Epithelial cell of proximal tubule (primary cell): Measurements from ENCODE around the gene LRP10. TPM values are rescaled to one million over a fixed set of nuclear protein-coding genes. Genes with fewer than 3 reads are reported as not detected.

Source experiments
- DNase-seq: peaks from one replicate; pipeline ENCODE4 v3.0.0-alpha.2; 2011; ENCODE audit warnings: low read depth
- H3K4me3 ChIP-seq: 2 replicates; pipeline ENCODE4 v1.5.1; 2011; ENCODE audit warnings: low read depth, mild to moderate bottlenecking, low read length
- total RNA-seq: library from RNA; depleted of rRNA; stranded (reverse); fragments of >200 nt; gene quantifications from 2 replicates; pipeline ENCODE4 v1.2.3, GENCODE V29; 2015
- TF ChIP-seq, protein P1 (sequence below): conservative IDR thresholded peaks from 2 replicates; pipeline ENCODE4 v1.5.1; 2012; ENCODE audit warnings: low read depth, mild to moderate bottlenecking, low read length

The LRP10 gene
- total RNA-seq, 1 donor from 2014 or later = 102 TPM

DNA sequence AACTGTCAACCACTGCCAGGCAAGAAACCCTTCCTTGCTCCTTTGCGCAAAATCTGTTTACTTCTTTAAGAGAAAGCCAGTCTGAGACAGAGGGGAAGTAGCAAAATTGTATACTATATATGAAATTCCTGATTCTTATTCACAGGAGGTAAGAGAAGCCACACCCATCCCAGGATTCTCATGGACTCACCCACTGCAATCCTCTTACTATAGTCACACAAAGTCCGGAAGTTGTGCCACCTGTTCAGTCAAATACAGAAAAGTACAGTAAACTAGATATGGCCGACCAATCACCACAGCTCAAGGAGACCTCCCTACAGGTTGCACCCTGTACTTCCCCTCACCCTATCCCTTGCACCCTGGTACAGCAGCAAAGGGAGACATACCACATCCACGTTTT is 54.8 kb downstream of the LRP10 start:
- no peak overlapping the region for H3K4me3 ChIP-seq
- DNase-seq = no peak
- TF ChIP-seq, protein P1, sequence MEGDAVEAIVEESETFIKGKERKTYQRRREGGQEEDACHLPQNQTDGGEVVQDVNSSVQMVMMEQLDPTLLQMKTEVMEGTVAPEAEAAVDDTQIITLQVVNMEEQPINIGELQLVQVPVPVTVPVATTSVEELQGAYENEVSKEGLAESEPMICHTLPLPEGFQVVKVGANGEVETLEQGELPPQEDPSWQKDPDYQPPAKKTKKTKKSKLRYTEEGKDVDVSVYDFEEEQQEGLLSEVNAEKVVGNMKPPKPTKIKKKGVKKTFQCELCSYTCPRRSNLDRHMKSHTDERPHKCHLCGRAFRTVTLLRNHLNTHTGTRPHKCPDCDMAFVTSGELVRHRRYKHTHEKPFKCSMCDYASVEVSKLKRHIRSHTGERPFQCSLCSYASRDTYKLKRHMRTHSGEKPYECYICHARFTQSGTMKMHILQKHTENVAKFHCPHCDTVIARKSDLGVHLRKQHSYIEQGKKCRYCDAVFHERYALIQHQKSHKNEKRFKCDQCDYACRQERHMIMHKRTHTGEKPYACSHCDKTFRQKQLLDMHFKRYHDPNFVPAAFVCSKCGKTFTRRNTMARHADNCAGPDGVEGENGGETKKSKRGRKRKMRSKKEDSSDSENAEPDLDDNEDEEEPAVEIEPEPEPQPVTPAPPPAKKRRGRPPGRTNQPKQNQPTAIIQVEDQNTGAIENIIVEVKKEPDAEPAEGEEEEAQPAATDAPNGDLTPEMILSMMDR = no peak

DNA sequence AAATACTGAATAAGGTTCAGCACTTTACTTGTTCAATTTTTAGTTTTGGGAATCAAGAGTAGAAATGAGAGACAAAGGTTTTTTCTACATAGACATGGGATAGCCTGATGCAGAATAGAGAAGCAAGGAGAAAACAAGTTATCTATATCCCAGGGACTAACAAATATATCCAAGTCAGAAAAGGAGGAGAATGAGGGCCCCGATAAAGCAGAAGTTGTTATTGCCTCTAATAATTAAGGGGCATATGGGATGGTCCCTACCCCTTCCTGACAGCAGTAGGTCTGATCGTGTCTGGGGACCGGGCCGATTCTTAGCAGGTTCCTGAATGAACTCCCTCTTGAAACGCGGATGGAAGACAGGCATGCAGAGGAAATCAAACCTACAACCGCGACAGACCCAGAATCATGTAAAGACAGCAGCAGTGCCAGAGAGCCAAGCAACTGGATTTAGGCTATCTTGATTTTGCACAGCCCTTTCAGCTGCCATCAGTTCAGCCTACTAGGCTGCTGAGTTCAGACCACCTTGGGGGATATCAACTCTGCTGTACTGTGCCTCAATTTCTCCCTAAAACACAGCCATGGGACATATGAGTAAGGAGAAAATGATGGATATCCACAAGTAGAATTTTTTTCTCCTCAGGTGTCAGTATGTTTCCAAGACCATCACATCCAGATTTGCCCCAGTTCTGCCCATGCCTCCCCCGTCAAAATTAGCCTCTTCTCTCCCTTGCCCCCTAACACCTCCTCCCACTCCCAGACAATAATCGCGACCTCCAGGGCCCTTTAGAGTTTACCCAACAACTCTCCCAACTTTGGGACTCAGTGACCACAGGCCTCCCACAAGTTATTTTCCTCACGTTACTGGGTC is 56.9 kb downstream of the LRP10 start:
- DNase-seq = no peak
- peak overlapping the region; percentile 74 for H3K4me3 ChIP-seq
- TF ChIP-seq, protein P1 = no peak

DNA sequence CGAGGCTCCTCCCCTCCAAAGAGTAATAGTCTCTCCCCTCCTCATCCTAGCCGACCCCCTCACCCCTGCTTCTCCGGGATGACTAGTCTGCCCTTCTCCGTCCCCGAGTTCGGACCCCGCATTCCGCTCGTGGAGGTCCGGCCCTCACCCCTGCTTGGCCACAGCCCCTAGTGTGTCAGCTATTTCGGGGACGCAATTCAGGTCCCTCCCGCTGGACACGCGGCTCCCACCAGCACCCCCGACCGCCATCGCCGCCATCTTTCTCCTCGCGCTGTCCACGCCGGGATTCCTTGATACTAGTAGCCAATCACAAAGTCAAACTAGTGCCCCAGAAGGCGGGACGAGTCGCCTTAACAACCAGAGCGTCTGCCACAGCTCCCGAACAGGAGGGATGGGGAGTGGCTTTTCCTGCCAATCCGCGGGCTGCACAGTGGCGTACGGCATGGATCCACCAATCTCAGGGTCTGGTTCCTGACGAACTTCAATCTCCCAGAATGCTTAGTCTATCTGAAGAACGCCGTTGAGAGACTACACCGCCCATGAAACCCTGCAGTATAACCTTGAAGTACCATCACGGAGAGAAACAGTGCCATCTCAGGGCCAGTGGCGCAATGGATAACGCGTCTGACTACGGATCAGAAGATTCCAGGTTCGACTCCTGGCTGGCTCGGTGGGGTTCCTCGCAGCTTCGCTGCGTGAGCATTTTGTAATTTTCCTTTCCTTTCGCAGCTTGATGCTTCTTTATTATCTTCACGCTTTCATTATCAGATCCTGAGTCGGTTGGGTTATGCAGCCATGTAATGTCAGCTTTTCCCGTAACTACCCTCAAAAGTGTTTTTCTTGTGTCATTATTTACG is 57.8 kb downstream of the LRP10 start, which contains the start of gene PRMT5:
Gene PRMT5, minus strand, starts transcription at position 273 of the 857 bp plus-strand sequence. Its CDS starts 15 bp downstream, at position 258.
- peak within 1 kb of the TSS; percentile 74 for H3K4me3 ChIP-seq
- TF ChIP-seq, protein P1 = no peak
- peak; percentile 98 for DNase-seq

DNA sequence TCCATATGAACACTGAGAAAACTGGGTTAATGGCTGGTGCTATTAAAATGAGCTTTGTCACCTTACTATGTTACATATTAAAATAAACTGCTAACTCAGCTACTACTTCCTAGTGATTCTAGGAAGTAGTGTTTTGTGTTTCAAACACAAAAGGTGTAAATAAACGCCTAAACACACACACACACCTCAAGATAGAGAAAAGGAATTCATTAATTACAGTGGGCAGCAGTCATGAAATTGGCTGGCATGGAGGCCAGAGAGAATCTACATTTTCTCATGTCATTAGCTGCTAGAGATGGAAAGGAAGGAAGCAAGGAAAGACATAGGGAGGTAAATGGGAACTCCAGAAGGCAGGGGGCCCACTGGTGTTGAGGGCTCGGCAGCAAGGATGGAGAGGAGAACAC is 58.4 kb downstream of the LRP10 start:
- peak; percentile 43 for DNase-seq
- TF ChIP-seq, protein P1 = no peak
- H3K4me3 ChIP-seq = peak overlapping the region; percentile 74

Other genes with a start within 250 kb of the LRP10 start
- gene OR6J1, start 227.4 kb upstream of the LRP10 start, total RNA-seq = not detected in 2 replicates
- gene OXA1L, start 105.1 kb upstream of the LRP10 start, total RNA-seq = 99.2 and 109 TPM in 2 replicates
- gene SLC7A7, start 56.3 kb upstream of the LRP10 start, total RNA-seq = 3.5 and 5.6 TPM in 2 replicates
- gene MRPL52, start 41.9 kb upstream of the LRP10 start, total RNA-seq = 160 and 224 TPM in 2 replicates
- gene MMP14, start 35.2 kb upstream of the LRP10 start, total RNA-seq = 224 and 227 TPM in 2 replicates
- gene REM2, start 11.5 kb downstream of the LRP10 start, total RNA-seq = 0.17 and 0.80 TPM in 2 replicates
- gene RBM23, start 47.4 kb downstream of the LRP10 start, total RNA-seq = 76.4 and 90.6 TPM in 2 replicates
- 70.5 and 142 TPM in 2 replicates for gene PRMT5, start 57.6 kb downstream of the LRP10 start, total RNA-seq
- 40.0 and 70.5 TPM in 2 replicates for gene HAUS4, start 85.3 kb downstream of the LRP10 start, total RNA-seq
- 63.2 and 105 TPM in 2 replicates for gene AJUBA, start 110.8 kb downstream of the LRP10 start, total RNA-seq
- gene C14orf93, start 138.4 kb downstream of the LRP10 start, total RNA-seq = 6.0 and 9.4 TPM in 2 replicates
- gene PSMB5, start 163.2 kb downstream of the LRP10 start, total RNA-seq = 388 and 413 TPM in 2 replicates
- gene PSMB11, start 170.5 kb downstream of the LRP10 start, total RNA-seq = not detected in 2 replicates
- gene CDH24, start 185.8 kb downstream of the LRP10 start, total RNA-seq = 11.1 and 17.7 TPM in 2 replicates
- gene ACIN1, start 223.4 kb downstream of the LRP10 start, total RNA-seq = 84.1 and 85.2 TPM in 2 replicates
- gene C14orf119, start 223.8 kb downstream of the LRP10 start, total RNA-seq = 27.3 and 53.8 TPM in 2 replicates
- gene CIROP, start 233.2 kb downstream of the LRP10 start, total RNA-seq = not detected in 2 replicates
- not detected in 2 replicates for gene CEBPE, start 247.5 kb downstream of the LRP10 start, total RNA-seq